Kidney (tissue), 14 donors: ENCODE measurements around the gene PITPNC1. TPM values are rescaled to one million over a fixed set of nuclear protein-coding genes. Genes with fewer than 3 reads are reported as not detected.

ENCODE experiments used
- DNase-seq, 5 donors: peaks; one replicate each; pipeline ENCODE4 v3.0.0-alpha.2; 2013 to 2020
- FAIRE-seq: peaks from 2 replicates; lab custom pipeline; 2012; peaks lifted over from hg19 to GRCh38; lab: Jason Lieb, UNC
- H3K27ac ChIP-seq, 2 donors: one replicate each; pipeline ENCODE4 v1.7.0; 2013; ENCODE audit warnings: low read depth in 2 of 2, low read length in 2 of 2, inconsistent platforms in 1 of 2
- H3K27me3 ChIP-seq: one replicate; pipeline ENCODE4 v1.7.1; 2013; ENCODE audit warnings: low read length, inconsistent platforms; ENCODE audit not compliant: control insufficient read depth, insufficient read depth
- H3K36me3 ChIP-seq, 3 donors: one replicate each; pipeline versions ENCODE4 v1.7.0 to v1.7.1; 2013; ENCODE audit warnings: low read length in 3 of 3, control low read depth in 1 of 3, inconsistent platforms in 1 of 3; ENCODE audit not compliant: insufficient read depth in 3 of 3, control insufficient read depth in 2 of 3
- H3K4me1 ChIP-seq, 3 donors: one replicate each; pipeline versions ENCODE4 v1.7.0 to v1.7.1; 2013; ENCODE audit warnings: low read length in 3 of 3, inconsistent platforms in 1 of 3, low read depth in 1 of 3; ENCODE audit not compliant: control insufficient read depth in 2 of 3, insufficient read depth in 2 of 3
- H3K4me3 ChIP-seq, 3 donors: one replicate each; pipeline versions ENCODE4 v1.7.0 to v1.8.1; 2013; ENCODE audit warnings: low read length in 3 of 3, control low read depth in 1 of 3, inconsistent platforms in 1 of 3
- H3K9ac ChIP-seq, 3 donors: one replicate each; pipeline versions ENCODE4 v1.7.0 to v1.7.1; 2013; ENCODE audit warnings: low read length in 3 of 3, control low read depth in 1 of 3, inconsistent platforms in 1 of 3
- H3K9me3 ChIP-seq, 3 donors: one replicate each; pipeline versions ENCODE4 v1.7.0 to v1.7.1; 2013; ENCODE audit warnings: low read length in 3 of 3, control low read depth in 1 of 3, inconsistent platforms in 1 of 3; ENCODE audit not compliant: control insufficient read depth in 2 of 3, insufficient read depth in 1 of 3
- CTCF ChIP-seq: IDR thresholded peaks from 3 replicates; pipeline ENCODE4 v1.5.1; 2012; ENCODE audit warnings: mild to moderate bottlenecking, moderate library complexity, borderline replicate concordance; ENCODE audit not compliant: insufficient read depth; ENCODE audit errors: extremely low read depth
- intact Hi-C: fragments of 100-400 bp; cut with DNase I; formaldehyde crosslinking; loops from one replicate; pipeline ENCODE4 v1.11.1; 2022
- polyA plus RNA-seq: library from polyadenylated mRNA; stranded (reverse); fragments of 350-450 nt; fragmentation: Illumina TruSeq; extraction: RNeasy Lipid Tissue Mini Kit (QIAGEN cat#74804); gene quantifications from one replicate; pipeline ENCODE4 v1.2.3, GENCODE V29; 2014; ENCODE audit warnings: low read depth, low replicate concordance; ENCODE audit not compliant: insufficient read depth
- total RNA-seq: library from RNA; stranded (reverse); fragmentation: NEBNext Ultra II Directional; extraction: Animal tissue kit (Norgen Biotek cat#: 25700); gene quantifications from one replicate; pipeline ENCODE4 v1.2.1, GENCODE V29; 2021
- donor health status: control.
- donor health status: control.
- donor health status: control.
- donor health status: control.
- donor health status: control.
- donor health status: DM: yes; HTN: yes; CAD: no.
- donor health status: Normal renal cell carcinoma (clear cell type).

The PITPNC1 gene
- total and polyA plus RNA-seq, 2 donors from 2014 or later, result 14.2 to 41.3 TPM

GRCh38 chr17:67652433-67652832 is 275.4 kb downstream of the PITPNC1 start:
- FAIRE-seq, result no peak
- Histone ChIP-seq H3K36me3 (no peaks in the 10 kb centered on the region), H3K4me1 (peaks cover 0 to 2% (median 0%) of the 10 kb centered on the region in 3 donors), H3K27ac (no peak overlapping the region), H3K27me3 (no peaks in the 10 kb centered on the region), H3K9ac (no peak overlapping the region), H3K9me3 (no peaks in the 10 kb centered on the region), H3K4me3 (no peak overlapping the region)
- DNase-seq, result no peak
- TF ChIP-seq CTCF, result no peak
- intact Hi-C loops, result no loop called here

- no peak overlapping the region for H3K27ac ChIP-seq
- H3K36me3 ChIP-seq, result no peaks in the 10 kb centered on the region
- no peak overlapping the region for H3K4me3 ChIP-seq
- FAIRE-seq (no peak), DNase-seq (no peak)
- H3K9me3 ChIP-seq, result peaks cover 0 to 6% (median 0%) of the 10 kb centered on the region in 3 donors
- intact Hi-C loops, result no loop called here
- no peak overlapping the region for H3K9ac ChIP-seq
- no peaks in the 10 kb centered on the region for H3K4me1 ChIP-seq
- H3K27me3 ChIP-seq, result no peaks in the 10 kb centered on the region
- no peak for TF ChIP-seq CTCF
Observed at GRCh38 chr17:67655478-67656148, 278.5 kb downstream of the PITPNC1 start.

- no peak overlapping the region for H3K9ac ChIP-seq
- intact Hi-C loops, result no loop called here
- no peak overlapping the region for H3K4me3 ChIP-seq
Observed at GRCh38 chr17:67656494-67657203, 279.6 kb downstream of the PITPNC1 start.

More at GRCh38 chr17:67656494-67657203, 279.6 kb downstream of the PITPNC1 start:
- Histone ChIP-seq H3K36me3 (no peaks in the 10 kb centered on the region), H3K27me3 (no peaks in the 10 kb centered on the region), H3K27ac (no peak overlapping the region), H3K4me1 (no peaks in the 10 kb centered on the region), H3K9me3 (peaks cover 0 to 6% (median 0%) of the 10 kb centered on the region in 3 donors)
- DNase-seq (no peak), FAIRE-seq (no peak)
- no peak for TF ChIP-seq CTCF
